Mucosa of stomach (tissue), 1 donor: ENCODE measurements around the gene ZNF644.
"Not testable (repeated sequence)": the region's sequence is repeated elsewhere in the genome, so short reads cannot be mapped to it uniquely, and the experiment has no call there.

Source experiments
- H3K27me3 ChIP-seq: one replicate; pipeline ENCODE4 v1.7.0; 2013; ENCODE audit warnings: mild to moderate bottlenecking, low read length; ENCODE audit not compliant: control insufficient read depth, insufficient read depth
- H3K36me3 ChIP-seq: one replicate; pipeline ENCODE4 v1.7.0; 2013; ENCODE audit warnings: low read length; ENCODE audit not compliant: control insufficient read depth, insufficient read depth
- H3K4me1 ChIP-seq: one replicate; pipeline ENCODE4 v1.7.0; 2013; ENCODE audit warnings: mild to moderate bottlenecking, low read length; ENCODE audit not compliant: control insufficient read depth, insufficient read depth
- H3K4me3 ChIP-seq: one replicate; pipeline ENCODE4 v1.7.0; 2013; ENCODE audit warnings: low read length
- H3K9ac ChIP-seq: one replicate; pipeline ENCODE4 v1.7.0; 2013; ENCODE audit warnings: mild to moderate bottlenecking, low read length, moderate library complexity
- H3K9me3 ChIP-seq: one replicate; pipeline ENCODE4 v1.7.0; 2013; ENCODE audit warnings: mild to moderate bottlenecking, low read length, moderate library complexity; ENCODE audit not compliant: control insufficient read depth
- donor health status: Pancreatic carcinoma.

The ZNF644 gene

GRCh38 chr1:91021686-91022517 is at the start of gene ZNF644:
TSS of gene ZNF644 (minus strand) at chr1:91022035. CDS start at chr1:90982353, 39,682 bp downstream.
- Histone ChIP-seq H3K4me1 (peaks cover 12% of the 10 kb centered on the region), H3K36me3 (no peaks in the 10 kb centered on the region), H3K27me3 (no peaks in the 10 kb centered on the region), H3K9me3 (no peaks in the 10 kb centered on the region), H3K4me3 (peak within 1 kb of the TSS; percentile 64), H3K9ac (peak within 1 kb of the TSS; percentile 96)

GRCh38 chr1:91070298-91070697 is 48.5 kb upstream of the ZNF644 start:
- H3K9ac ChIP-seq = no peak overlapping the region
- H3K4me3 ChIP-seq = no peak overlapping the region
- no peaks in the 10 kb centered on the region for H3K36me3 ChIP-seq
- no peaks in the 10 kb centered on the region for H3K9me3 ChIP-seq
- no peaks in the 10 kb centered on the region for H3K4me1 ChIP-seq
- no peaks in the 10 kb centered on the region for H3K27me3 ChIP-seq

- H3K9me3 ChIP-seq = no peaks in the 10 kb centered on the region
- no peak overlapping the region for H3K9ac ChIP-seq
- no peaks in the 10 kb centered on the region for H3K27me3 ChIP-seq
- no peaks in the 10 kb centered on the region for H3K4me1 ChIP-seq
- no peaks in the 10 kb centered on the region for H3K36me3 ChIP-seq
- H3K4me3 ChIP-seq = no peak overlapping the region
Observed at GRCh38 chr1:91066538-91066937, 44.7 kb upstream of the ZNF644 start.

- no peak overlapping the region for H3K4me3 ChIP-seq
- no peak overlapping the region for H3K9ac ChIP-seq
- H3K36me3 ChIP-seq = no peaks in the 10 kb centered on the region
- H3K4me1 ChIP-seq = no peaks in the 10 kb centered on the region
- no peaks in the 10 kb centered on the region for H3K9me3 ChIP-seq
- H3K27me3 ChIP-seq = no peaks in the 10 kb centered on the region
Observed at GRCh38 chr1:91065337-91065736, 43.5 kb upstream of the ZNF644 start.

- H3K9ac ChIP-seq, H3K4me1 ChIP-seq, H3K9me3 ChIP-seq, H3K27me3 ChIP-seq, H3K4me3 ChIP-seq, H3K36me3 ChIP-seq: not testable (repeated sequence)
Observed at GRCh38 chr1:91063403-91063802, 41.6 kb upstream of the ZNF644 start.

GRCh38 chr1:91059157-91059556 is 37.3 kb upstream of the ZNF644 start:
- Histone ChIP-seq H3K9ac (no peak overlapping the region), H3K9me3 (no peaks in the 10 kb centered on the region), H3K4me3 (no peak overlapping the region), H3K27me3 (no peaks in the 10 kb centered on the region), H3K4me1 (no peaks in the 10 kb centered on the region), H3K36me3 (no peaks in the 10 kb centered on the region)

- H3K36me3 ChIP-seq = no peaks in the 10 kb centered on the region
- no peaks in the 10 kb centered on the region for H3K27me3 ChIP-seq
- no peak overlapping the region for H3K4me3 ChIP-seq
- H3K9ac ChIP-seq = no peak overlapping the region
- H3K4me1 ChIP-seq = no peaks in the 10 kb centered on the region
- no peaks in the 10 kb centered on the region for H3K9me3 ChIP-seq
Observed at GRCh38 chr1:91057784-91058183, 35.9 kb upstream of the ZNF644 start.

GRCh38 chr1:91054780-91055481 is 33.1 kb upstream of the ZNF644 start:
- no peaks in the 10 kb centered on the region for H3K9me3 ChIP-seq
- H3K4me3 ChIP-seq = no peak overlapping the region
- H3K4me1 ChIP-seq = peaks cover 5% of the 10 kb centered on the region
- H3K36me3 ChIP-seq = no peaks in the 10 kb centered on the region
- H3K27me3 ChIP-seq = no peaks in the 10 kb centered on the region
- no peak overlapping the region for H3K9ac ChIP-seq

GRCh38 chr1:91053630-91054029 is 31.8 kb upstream of the ZNF644 start:
- H3K9ac ChIP-seq = no peak overlapping the region
- H3K36me3 ChIP-seq = no peaks in the 10 kb centered on the region
- H3K9me3 ChIP-seq = no peaks in the 10 kb centered on the region
- peaks cover 5% of the 10 kb centered on the region for H3K4me1 ChIP-seq
- no peaks in the 10 kb centered on the region for H3K27me3 ChIP-seq
- H3K4me3 ChIP-seq = no peak overlapping the region

GRCh38 chr1:91049551-91049950 is 27.7 kb upstream of the ZNF644 start:
- H3K4me1 ChIP-seq, H3K27me3 ChIP-seq, H3K9me3 ChIP-seq, H3K4me3 ChIP-seq, H3K9ac ChIP-seq, H3K36me3 ChIP-seq: not testable (repeated sequence)

GRCh38 chr1:91046766-91047165 is 24.9 kb upstream of the ZNF644 start:
- no peak overlapping the region for H3K9ac ChIP-seq
- H3K4me3 ChIP-seq = no peak overlapping the region
- no peaks in the 10 kb centered on the region for H3K36me3 ChIP-seq
- no peaks in the 10 kb centered on the region for H3K27me3 ChIP-seq
- no peaks in the 10 kb centered on the region for H3K4me1 ChIP-seq
- H3K9me3 ChIP-seq = no peaks in the 10 kb centered on the region

GRCh38 chr1:91045284-91045683 is 23.4 kb upstream of the ZNF644 start:
- Histone ChIP-seq H3K27me3 (no peaks in the 10 kb centered on the region), H3K4me1 (no peaks in the 10 kb centered on the region), H3K4me3 (no peak overlapping the region), H3K9me3 (no peaks in the 10 kb centered on the region), H3K36me3 (no peaks in the 10 kb centered on the region), H3K9ac (no peak overlapping the region)
